K562 treated with DMSO at 1 percent for 24 hours (cell line): Measurements from ENCODE around the gene CDC42EP2. TPM values are rescaled to one million over a fixed set of nuclear protein-coding genes. Genes with fewer than 3 reads are reported as not detected.

Experiments used
- total RNA-seq: library from RNA; unstranded; fragments of 300-600 nt; gene quantifications from 2 replicates; pipeline ENCODE4 v1.2.3, GENCODE V29; 2022; ENCODE audit warnings: low read depth; ENCODE audit not compliant: insufficient read depth

Gene CDC42EP2, protein sequence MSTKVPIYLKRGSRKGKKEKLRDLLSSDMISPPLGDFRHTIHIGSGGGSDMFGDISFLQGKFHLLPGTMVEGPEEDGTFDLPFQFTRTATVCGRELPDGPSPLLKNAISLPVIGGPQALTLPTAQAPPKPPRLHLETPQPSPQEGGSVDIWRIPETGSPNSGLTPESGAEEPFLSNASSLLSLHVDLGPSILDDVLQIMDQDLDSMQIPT
- 3.8 and 8.0 TPM in 2 replicates for total RNA-seq

DNA sequence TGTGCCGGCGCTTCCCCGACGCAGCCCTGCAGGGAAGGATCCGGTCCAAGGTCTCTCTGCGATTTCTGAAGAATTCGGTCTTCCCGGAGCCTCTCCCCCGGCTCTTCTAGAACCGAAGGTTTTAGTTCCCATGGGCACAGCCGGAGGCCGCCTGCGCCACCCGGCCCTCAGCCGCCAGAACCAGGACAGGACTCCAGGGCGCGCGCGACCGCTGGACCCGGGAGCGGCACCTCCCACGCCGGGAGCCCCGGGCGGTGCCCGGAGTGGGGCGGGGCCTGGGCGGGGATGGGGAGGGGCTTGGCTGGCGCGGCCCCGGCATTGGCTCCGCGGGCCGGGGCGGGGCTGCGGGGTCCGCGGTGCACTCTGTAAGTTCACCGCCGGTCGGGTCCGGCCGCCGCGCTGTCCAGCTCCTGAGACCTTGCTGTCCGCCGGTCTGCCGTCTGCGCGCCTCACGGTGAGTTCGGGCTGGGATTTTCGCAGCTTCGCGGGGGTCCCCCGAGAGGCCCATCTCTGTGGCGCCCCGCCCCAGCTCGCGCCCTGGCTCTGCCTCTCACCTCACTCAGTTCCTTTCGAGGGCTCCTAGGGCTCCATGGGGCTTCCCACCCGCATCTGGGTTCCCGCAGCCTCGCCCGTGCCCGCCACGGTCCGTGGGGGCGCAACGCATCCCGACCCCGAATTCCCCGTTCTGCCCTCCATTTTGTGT lies at the start of gene CDC42EP2:
Gene CDC42EP2, plus strand, starts transcription at position 366 of the 703 bp plus-strand sequence. CDS start 6,033 bp downstream, outside the sequence.

DNA sequence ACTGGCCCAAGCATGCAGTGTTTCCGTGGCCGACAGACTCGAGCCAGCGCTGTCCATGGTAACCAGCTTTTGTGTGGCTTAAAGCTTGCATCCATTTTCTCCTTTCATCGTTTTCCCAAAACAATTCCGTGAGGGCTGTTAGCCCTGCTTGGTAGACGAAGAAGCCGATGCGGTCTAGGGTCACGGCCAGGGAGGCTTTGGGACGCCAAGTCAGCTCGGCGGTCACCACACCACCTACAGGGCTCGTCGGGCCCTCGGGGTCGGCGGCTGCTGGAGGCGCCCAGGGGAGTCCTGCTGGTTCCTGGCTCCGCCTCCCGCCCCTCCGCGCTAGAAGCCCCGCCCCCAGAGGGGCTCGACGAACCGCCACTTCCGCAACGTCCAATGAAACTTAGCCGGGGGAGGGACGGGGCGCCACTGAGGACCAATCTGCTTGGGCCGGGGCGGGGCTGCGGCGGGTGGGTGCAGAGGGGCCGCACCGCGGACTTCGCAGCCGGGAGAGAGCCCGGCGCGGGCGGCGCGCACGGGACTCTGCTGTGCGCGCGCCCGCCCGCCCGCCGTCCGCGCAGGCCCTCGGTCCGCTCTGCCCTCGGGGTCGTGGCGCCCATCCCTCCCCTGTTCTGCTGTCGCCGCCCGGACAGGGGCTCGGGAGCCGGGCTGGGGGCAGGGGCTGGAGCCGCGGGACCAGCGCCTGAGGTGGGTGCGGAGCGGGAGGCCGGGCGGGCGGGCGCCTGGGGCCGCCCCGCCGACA lies 39.8 kb downstream of the CDC42EP2 start, which contains the start of gene TIGD3:
Gene TIGD3, plus strand, starts transcription at position 487 of the 748 bp plus-strand sequence. CDS start 1,058 bp downstream, outside the sequence.

Other genes starting within 250 kb of the CDC42EP2 start
- 83.8 and 84.5 TPM in 2 replicates for gene CDCA5, start 230.8 kb upstream of the CDC42EP2 start, total RNA-seq
- 72.4 and 80.5 TPM in 2 replicates for gene ZFPL1, start 230.6 kb upstream of the CDC42EP2 start, total RNA-seq
- 133 and 154 TPM in 2 replicates for gene VPS51, start 218.7 kb upstream of the CDC42EP2 start, total RNA-seq
- 34.6 and 41.2 TPM in 2 replicates for gene TM7SF2, start 203.0 kb upstream of the CDC42EP2 start, total RNA-seq
- gene ZNHIT2, start 197.2 kb upstream of the CDC42EP2 start, total RNA-seq, result 52.0 and 61.4 TPM in 2 replicates
- 1,172 and 1,237 TPM in 2 replicates for gene FAU, start 192.7 kb upstream of the CDC42EP2 start, total RNA-seq
- 82.6 and 89.4 TPM in 2 replicates for gene MRPL49, start 192.5 kb upstream of the CDC42EP2 start, total RNA-seq
- gene SYVN1, start 180.3 kb upstream of the CDC42EP2 start, total RNA-seq, result 60.9 and 64.4 TPM in 2 replicates
- gene SPDYC, start 144.6 kb upstream of the CDC42EP2 start, total RNA-seq, result 24.4 and 27.1 TPM in 2 replicates
- gene CAPN1, start 132.9 kb upstream of the CDC42EP2 start, total RNA-seq, result 212 and 218 TPM in 2 replicates
- 36.6 and 45.4 TPM in 2 replicates for gene POLA2, start 52.9 kb upstream of the CDC42EP2 start, total RNA-seq
- 67.3 and 67.9 TPM in 2 replicates for gene DPF2, start 19.0 kb downstream of the CDC42EP2 start, total RNA-seq
- gene TIGD3, start 39.9 kb downstream of the CDC42EP2 start, total RNA-seq, result 6.7 and 8.9 TPM in 2 replicates
- 2.3 and 3.4 TPM in 2 replicates for gene SLC25A45, start 67.8 kb downstream of the CDC42EP2 start, total RNA-seq
- gene FRMD8, start 71.8 kb downstream of the CDC42EP2 start, total RNA-seq, result 63.0 and 66.6 TPM in 2 replicates
- 25.4 and 31.8 TPM in 2 replicates for gene NEAT1, start 107.9 kb downstream of the CDC42EP2 start, total RNA-seq
- 92.6 and 97.2 TPM in 2 replicates for gene MALAT1, start 184.2 kb downstream of the CDC42EP2 start, total RNA-seq
- gene SCYL1, start 210.2 kb downstream of the CDC42EP2 start, total RNA-seq, result 135 and 143 TPM in 2 replicates
- gene LTBP3, start 243.5 kb downstream of the CDC42EP2 start, total RNA-seq, result 42.3 and 45.8 TPM in 2 replicates